H9 (cell line): ENCODE results near the gene HAGH. TPM values are rescaled to one million over a fixed set of nuclear protein-coding genes. Genes with fewer than 3 reads are reported as not detected.

ENCODE experiments used
- DNase-seq: peaks from one replicate; pipeline ENCODE4 v3.0.0-alpha.2; 2017
- H2AFZ ChIP-seq: one replicate; pipeline ENCODE4 v1.6.1; 2013; ENCODE audit warnings: mild to moderate bottlenecking, low read length, control low read depth, moderate library complexity
- H2AK5ac ChIP-seq: 2 replicates; pipeline ENCODE4 v1.6.1; 2013; ENCODE audit warnings: low read length, control low read depth, mixed read lengths; ENCODE audit not compliant: insufficient read length
- H2BK120ac ChIP-seq: one replicate; pipeline ENCODE4 v1.6.1; 2013; ENCODE audit warnings: low read depth, mild to moderate bottlenecking, low read length, control low read depth, inconsistent platforms; ENCODE audit not compliant: poor library complexity, severe bottlenecking
- H2BK12ac ChIP-seq: 2 replicates; pipeline ENCODE4 v1.6.1; 2013; ENCODE audit warnings: low read length, control low read depth, mixed read lengths, low read depth; ENCODE audit not compliant: insufficient read length
- H2BK15ac ChIP-seq: 2 replicates; pipeline ENCODE4 v1.6.1; 2013; ENCODE audit warnings: low read depth, low read length, control low read depth
- H2BK20ac ChIP-seq: one replicate; pipeline ENCODE4 v1.6.1; 2013; ENCODE audit warnings: low read depth, mild to moderate bottlenecking, low read length, control low read depth, inconsistent platforms; ENCODE audit not compliant: poor library complexity, severe bottlenecking
- H2BK5ac ChIP-seq: 2 replicates; pipeline ENCODE4 v1.6.1; 2013; ENCODE audit warnings: low read length, control low read depth, mixed read lengths; ENCODE audit not compliant: insufficient read length
- H3K14ac ChIP-seq: 2 replicates; pipeline ENCODE4 v1.6.1; 2013; ENCODE audit warnings: low read length, control low read depth; ENCODE audit not compliant: insufficient read depth
- H3K18ac ChIP-seq: 2 replicates; pipeline ENCODE4 v1.6.1; 2013; ENCODE audit warnings: low read depth, mild to moderate bottlenecking, mixed read lengths, low read length, control low read depth; ENCODE audit not compliant: insufficient read length
- H3K23ac ChIP-seq: 2 replicates; pipeline ENCODE4 v1.6.1; 2013; ENCODE audit warnings: low read length, control low read depth, mixed read lengths, low read depth; ENCODE audit not compliant: insufficient read length
- H3K23me2 ChIP-seq: 2 replicates; pipeline ENCODE4 v1.6.1; 2013; ENCODE audit warnings: low read depth, mild to moderate bottlenecking, mixed read lengths, low read length, control low read depth; ENCODE audit not compliant: insufficient read length, poor library complexity, severe bottlenecking
- H3K27ac ChIP-seq: 2 replicates; pipeline ENCODE4 v1.5.1; 2013; ENCODE audit warnings: low read length, control low read depth, mixed read lengths, low read depth; ENCODE audit not compliant: insufficient read length
- H3K27me3 ChIP-seq: 2 replicates; pipeline ENCODE4 v1.6.1; 2013; ENCODE audit warnings: low read length, control low read depth, inconsistent platforms; ENCODE audit not compliant: insufficient read depth
- H3K4ac ChIP-seq: 2 replicates; pipeline ENCODE4 v1.6.1; 2013; ENCODE audit warnings: low read depth, mild to moderate bottlenecking, control low read depth, inconsistent platforms, low read length, moderate library complexity
- H3K4me1 ChIP-seq: 2 replicates; pipeline ENCODE4 v1.6.1; 2013; ENCODE audit warnings: low read length, control low read depth, inconsistent platforms; ENCODE audit not compliant: insufficient read depth
- H3K4me2 ChIP-seq: 2 replicates; pipeline ENCODE4 v1.6.1; 2013; ENCODE audit warnings: low read length, control low read depth, mixed read lengths; ENCODE audit not compliant: insufficient read length, insufficient read depth
- H3K56ac ChIP-seq: 2 replicates; pipeline ENCODE4 v1.6.1; 2013; ENCODE audit warnings: low read depth, mild to moderate bottlenecking, mixed read lengths, low read length, control low read depth; ENCODE audit not compliant: insufficient read length
- H3K79me1 ChIP-seq: 2 replicates; pipeline ENCODE4 v1.6.1; 2013; ENCODE audit warnings: low read depth, mild to moderate bottlenecking, moderate library complexity, low read length, control low read depth, inconsistent platforms; ENCODE audit not compliant: insufficient read depth, poor library complexity, severe bottlenecking
- H3K79me2 ChIP-seq: 2 replicates; pipeline ENCODE4 v1.6.1; 2013; ENCODE audit warnings: low read length, control low read depth, inconsistent platforms; ENCODE audit not compliant: insufficient read depth
- H3K9ac ChIP-seq: 2 replicates; pipeline ENCODE4 v1.6.1; 2013; ENCODE audit warnings: low read length, control low read depth, mixed read lengths; ENCODE audit not compliant: insufficient read length; ENCODE audit errors: extremely low read depth
- H3K9me3 ChIP-seq: one replicate; pipeline ENCODE4 v1.6.1; 2013; ENCODE audit warnings: low read depth, low read length, inconsistent platforms; ENCODE audit not compliant: control insufficient read depth
- H3T11ph ChIP-seq: one replicate; pipeline ENCODE4 v1.6.1; 2013; ENCODE audit warnings: mild to moderate bottlenecking, low read length, control low read depth, inconsistent platforms
- H4K20me1 ChIP-seq: one replicate; pipeline ENCODE4 v1.6.1; 2013; ENCODE audit not compliant: control insufficient read depth, insufficient read length, insufficient read depth
- H4K5ac ChIP-seq: 2 replicates; pipeline ENCODE4 v1.6.1; 2013; ENCODE audit warnings: low read depth, mild to moderate bottlenecking, mixed read lengths, low read length, control low read depth; ENCODE audit not compliant: insufficient read length
- H4K8ac ChIP-seq: replicated peaks from 2 replicates; pipeline ENCODE4 v1.6.1; 2013; ENCODE audit warnings: low read length, control low read depth, mixed read lengths, low read depth; ENCODE audit not compliant: insufficient read length
- H4K91ac ChIP-seq: 2 replicates; pipeline ENCODE4 v1.6.1; 2013; ENCODE audit warnings: low read depth, mild to moderate bottlenecking, moderate library complexity, mixed read lengths, low read length, control low read depth; ENCODE audit not compliant: insufficient read length
- H3K27ac Mint-ChIP-seq, 3 experiments: 2 replicates in 2 of 3; 3 replicates in 1 of 3; pipeline ENCODE4 v1.8.0; 2020 to 2021; ENCODE audit warnings: mixed read lengths in 3 of 3, mild to moderate bottlenecking in 1 of 3, moderate library complexity in 1 of 3
- H3K27me3 Mint-ChIP-seq: 2 replicates; pipeline ENCODE4 v1.8.0; 2021; ENCODE audit warnings: low read depth, mild to moderate bottlenecking, moderate library complexity, mixed read lengths
- H3K36me3 Mint-ChIP-seq, 3 experiments: 2 replicates in 2 of 3; 3 replicates in 1 of 3; pipeline ENCODE4 v1.8.0; 2020 to 2021; ENCODE audit warnings: low read depth in 3 of 3, mixed read lengths in 3 of 3; ENCODE audit not compliant: insufficient read depth in 1 of 3
- H3K4me1 Mint-ChIP-seq, 2 experiments: 2 replicates each; pipeline ENCODE4 v1.8.0; 2020; ENCODE audit warnings: mixed read lengths in 2 of 2
- H3K4me3 Mint-ChIP-seq, 2 experiments: 2 replicates in 1 of 2; 3 replicates in 1 of 2; pipeline ENCODE4 v1.8.0; 2020 to 2021; ENCODE audit warnings: mild to moderate bottlenecking in 2 of 2, mixed read lengths in 2 of 2, moderate library complexity in 1 of 2
- H3K9me3 Mint-ChIP-seq, 2 experiments: 2 replicates in 1 of 2; 3 replicates in 1 of 2; pipeline ENCODE4 v1.8.0; 2020; ENCODE audit warnings: mild to moderate bottlenecking in 2 of 2, mixed read lengths in 2 of 2, moderate library complexity in 1 of 2
- CTCF ChIP-seq: fragments of 200-600 bp; sonication (generic); conservative IDR thresholded peaks from 3 replicates; pipeline ENCODE4 v1.8.0; 2021; ENCODE audit warnings: antibody characterized with exemption, mild to moderate bottlenecking
- WGBS: extraction: QIAGEN DNeasy Blood & Tissue Kit; methylation state at CpG from one replicate; pipeline ENCODE4 v1.1.7; 2013; ENCODE audit warnings: missing lambda C conversion rate, low lambda C conversion rate, mixed read lengths; ENCODE audit not compliant: insufficient read length; ENCODE audit errors: extremely low coverage; 5-methylcytosine and 5-hydroxymethylcytosine counted together
- total RNA-seq: library from RNA; stranded (reverse); gene quantifications from 2 replicates; pipeline ENCODE4 v1.2.1, GENCODE V29; 2021

HAGH gene
- total RNA-seq, 1 experiment from 2014 or later, result 30.0 TPM

GRCh38 chr16:1775846-1776671, 50.6 kb downstream of the HAGH start:
- peaks cover 5% of the 10 kb centered on the region for H3K79me1 ChIP-seq
- no peak overlapping the region for H4K5ac ChIP-seq
- no peak overlapping the region for H4K91ac ChIP-seq
- H2BK120ac ChIP-seq, result no peak overlapping the region
- no peak overlapping the region for H3K27ac ChIP-seq
- peaks cover 8 to 45% (median 13%) of the 10 kb centered on the region in 3 experiments; a peak in 5 of 7 replicates for H3K36me3 Mint-ChIP-seq
- no peak overlapping the region for H2BK5ac ChIP-seq
- H3K27ac Mint-ChIP-seq, result no peak overlapping the region
- H3K9me3 Mint-ChIP-seq, result no peaks in the 10 kb centered on the region
- no peak overlapping the region for H3K4me2 ChIP-seq
- no peak overlapping the region for H3K4me3 Mint-ChIP-seq
- H3T11ph ChIP-seq, result no peak overlapping the region
- H3K14ac ChIP-seq, result no peak overlapping the region; the same call in 1 of the 2 replicates
- H2BK12ac ChIP-seq, result no peak overlapping the region
- H4K20me1 ChIP-seq, result no peaks in the 10 kb centered on the region
- H3K4me1 ChIP-seq, result no peaks in the 10 kb centered on the region
- peaks cover under 1 to 13% of the 10 kb centered on the region in 2 experiments; a peak in 2 of 4 replicates for H3K4me1 Mint-ChIP-seq
- no peak overlapping the region for H2BK20ac ChIP-seq
- H4K8ac ChIP-seq, result no peak overlapping the region
- H2BK15ac ChIP-seq, result no peak overlapping the region
- no CpG with 5 or more reads among the region's 28 CpGs for WGBS
- H3K9ac ChIP-seq, result no peak overlapping the region
- no peak for TF ChIP-seq CTCF
- no peak overlapping the region for H3K18ac ChIP-seq
- H2AFZ ChIP-seq, result no peak overlapping the region
- H3K79me2 ChIP-seq, result no peaks in the 10 kb centered on the region; the same call in 1 of the 2 replicates
- peaks cover 5% of the 10 kb centered on the region for H3K23me2 ChIP-seq
- H3K56ac ChIP-seq, result no peak overlapping the region
- H3K9me3 ChIP-seq, result no peaks in the 10 kb centered on the region
- no peaks in the 10 kb centered on the region for H3K27me3 ChIP-seq
- H3K23ac ChIP-seq, result no peak overlapping the region
- H3K4ac ChIP-seq, result no peak overlapping the region
- DNase-seq, result no peak
- no peak overlapping the region for H2AK5ac ChIP-seq
- no peaks in the 10 kb centered on the region; the same call in 1 of the 2 replicates for H3K27me3 Mint-ChIP-seq
